PFSK-1 (cell line): ENCODE data around the gene MCM8.

Source experiments
- POLR2AphosphoS5 ChIP-seq: IDR thresholded peaks from 2 replicates; pipeline ENCODE4 v1.6.1; 2012; ENCODE audit warnings: low read depth, mild to moderate bottlenecking, control low read depth, low read length, moderate library complexity
- SIN3A ChIP-seq: IDR thresholded peaks from 2 replicates; pipeline ENCODE4 v1.6.1; 2012; ENCODE audit warnings: mild to moderate bottlenecking, low read length, moderate library complexity, borderline replicate concordance; ENCODE audit not compliant: insufficient read depth
- TAF1 ChIP-seq: IDR thresholded peaks from 2 replicates; pipeline ENCODE4 v1.6.1; 2012; ENCODE audit warnings: low read length, control low read depth, borderline replicate concordance; ENCODE audit not compliant: insufficient read depth
- TF ChIP-seq, protein P1 (sequence below), 2 experiments: IDR thresholded peaks; 2 replicates each; pipeline versions ENCODE4 v1.6.1 to v1.8.0; 2011 to 2012; ENCODE audit warnings: low read depth in 2 of 2, low read length in 2 of 2, control low read depth in 1 of 2, inconsistent platforms in 1 of 2, mild to moderate bottlenecking in 1 of 2, moderate library complexity in 1 of 2; ENCODE audit not compliant: insufficient read depth in 1 of 2

DNA sequence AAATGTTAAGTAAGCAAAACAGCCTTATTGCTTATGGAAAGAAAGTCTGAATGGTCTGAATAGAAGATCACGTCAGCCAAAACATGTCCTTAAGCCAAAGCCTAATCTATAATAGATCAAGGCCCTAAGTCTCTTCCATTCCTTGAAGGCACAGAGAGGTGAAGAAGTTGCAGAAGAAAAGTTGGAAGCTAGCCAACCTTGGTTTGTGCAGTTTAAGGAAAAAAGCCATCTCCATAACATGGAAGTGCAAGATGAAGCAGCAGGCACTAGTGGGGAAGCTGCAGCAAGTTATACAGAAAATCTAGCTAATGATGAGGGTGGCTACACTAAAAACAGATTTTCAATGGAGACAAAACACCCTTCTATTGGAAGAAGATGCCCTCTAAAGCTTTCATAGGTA is 74.3 kb downstream of the MCM8 start:
- TF ChIP-seq POLR2AphosphoS5 = no peak
- TF ChIP-seq TAF1 = no peak
- TF ChIP-seq, protein P1, sequence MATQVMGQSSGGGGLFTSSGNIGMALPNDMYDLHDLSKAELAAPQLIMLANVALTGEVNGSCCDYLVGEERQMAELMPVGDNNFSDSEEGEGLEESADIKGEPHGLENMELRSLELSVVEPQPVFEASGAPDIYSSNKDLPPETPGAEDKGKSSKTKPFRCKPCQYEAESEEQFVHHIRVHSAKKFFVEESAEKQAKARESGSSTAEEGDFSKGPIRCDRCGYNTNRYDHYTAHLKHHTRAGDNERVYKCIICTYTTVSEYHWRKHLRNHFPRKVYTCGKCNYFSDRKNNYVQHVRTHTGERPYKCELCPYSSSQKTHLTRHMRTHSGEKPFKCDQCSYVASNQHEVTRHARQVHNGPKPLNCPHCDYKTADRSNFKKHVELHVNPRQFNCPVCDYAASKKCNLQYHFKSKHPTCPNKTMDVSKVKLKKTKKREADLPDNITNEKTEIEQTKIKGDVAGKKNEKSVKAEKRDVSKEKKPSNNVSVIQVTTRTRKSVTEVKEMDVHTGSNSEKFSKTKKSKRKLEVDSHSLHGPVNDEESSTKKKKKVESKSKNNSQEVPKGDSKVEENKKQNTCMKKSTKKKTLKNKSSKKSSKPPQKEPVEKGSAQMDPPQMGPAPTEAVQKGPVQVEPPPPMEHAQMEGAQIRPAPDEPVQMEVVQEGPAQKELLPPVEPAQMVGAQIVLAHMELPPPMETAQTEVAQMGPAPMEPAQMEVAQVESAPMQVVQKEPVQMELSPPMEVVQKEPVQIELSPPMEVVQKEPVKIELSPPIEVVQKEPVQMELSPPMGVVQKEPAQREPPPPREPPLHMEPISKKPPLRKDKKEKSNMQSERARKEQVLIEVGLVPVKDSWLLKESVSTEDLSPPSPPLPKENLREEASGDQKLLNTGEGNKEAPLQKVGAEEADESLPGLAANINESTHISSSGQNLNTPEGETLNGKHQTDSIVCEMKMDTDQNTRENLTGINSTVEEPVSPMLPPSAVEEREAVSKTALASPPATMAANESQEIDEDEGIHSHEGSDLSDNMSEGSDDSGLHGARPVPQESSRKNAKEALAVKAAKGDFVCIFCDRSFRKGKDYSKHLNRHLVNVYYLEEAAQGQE (IDR thresholded peaks at IDR 0.05; ENCODE audit: insufficient read depth in 1 of 2, low read depth in 2 of 2, low read length in 2 of 2) = no peak
- no peak for TF ChIP-seq SIN3A
